HG03064 (cell line): ENCODE results near the gene ANP32A.

Experiments used
- ATAC-seq: cut with Tn5 transposase; IDR thresholded peaks from one replicate; pipeline ENCODE4 v1.9.1; 2021; ENCODE audit warnings: low read depth; ENCODE audit not compliant: unreplicated experiment

The ANP32A gene

GRCh38 chr15:68784206-68784605 is 36.5 kb downstream of the ANP32A start:
- no peak for ATAC-seq

GRCh38 chr15:68783226-68784058 is 37.3 kb downstream of the ANP32A start:
- no peak for ATAC-seq

- no peak for ATAC-seq
Observed at GRCh38 chr15:68782589-68783161, 38.0 kb downstream of the ANP32A start.

- ATAC-seq: no peak
Observed at GRCh38 chr15:68781766-68782588, 38.7 kb downstream of the ANP32A start.

- no peak for ATAC-seq
Observed at GRCh38 chr15:68781217-68781616, 39.5 kb downstream of the ANP32A start.

GRCh38 chr15:68778876-68779275 is 41.8 kb downstream of the ANP32A start:
- ATAC-seq: no peak

- no peak for ATAC-seq
Observed at GRCh38 chr15:68776477-68777270, 44.0 kb downstream of the ANP32A start.

- no peak for ATAC-seq
Observed at GRCh38 chr15:68775671-68776476, 44.8 kb downstream of the ANP32A start.

- no peak for ATAC-seq
Observed at GRCh38 chr15:68775236-68775577, 45.5 kb downstream of the ANP32A start.

- no peak for ATAC-seq
Observed at GRCh38 chr15:68774521-68775235, 46.0 kb downstream of the ANP32A start.

- ATAC-seq: no peak
Observed at GRCh38 chr15:68774120-68774519, 46.6 kb downstream of the ANP32A start.

- ATAC-seq: no peak
Observed at GRCh38 chr15:68773036-68773435, 47.7 kb downstream of the ANP32A start.

GRCh38 chr15:68770216-68770615 is 50.5 kb downstream of the ANP32A start:
- ATAC-seq: no peak

- no peak for ATAC-seq
Observed at GRCh38 chr15:68769702-68770101, 51.0 kb downstream of the ANP32A start.

- no peak for ATAC-seq
Observed at GRCh38 chr15:68768321-68768720, 52.4 kb downstream of the ANP32A start.

GRCh38 chr15:68767833-68768232 is 52.9 kb downstream of the ANP32A start:
- no peak for ATAC-seq

- ATAC-seq: no peak
Observed at GRCh38 chr15:68765602-68766368, 54.9 kb downstream of the ANP32A start.

- no peak for ATAC-seq
Observed at GRCh38 chr15:68764090-68764489, 56.6 kb downstream of the ANP32A start.
